Mucosa of descending colon (tissue), 3 donors: ENCODE measurements around the gene U2AF1. TPM values are rescaled to one million over a fixed set of nuclear protein-coding genes. Genes with fewer than 3 reads are reported as not detected.
A peak's percentile ranks its signal among the peaks of the same experiment; 100 is the strongest.
"Not testable (repeated sequence)": the region's sequence is repeated elsewhere in the genome, so short reads cannot be mapped to it uniquely, and the experiment has no call there.

ENCODE experiments used
- ATAC-seq: fragments of 200-7000 bp; cut with Tn5 transposase; one replicate; pipeline ENCODE4 v1.9.1; 2020; ENCODE audit warnings: mild to moderate bottlenecking, moderate library complexity
- DNase-seq, 3 donors: peaks; one replicate each; pipeline ENCODE4 v3.0.0-alpha.2; 2020
- H3K36me3 ChIP-seq: fragments of 200-600 bp; one replicate; pipeline ENCODE4 v1.8.0; 2021; ENCODE audit warnings: low read depth, mild to moderate bottlenecking
- H3K4me1 ChIP-seq: fragments of 200-600 bp; one replicate; pipeline ENCODE4 v1.8.0; 2021; ENCODE audit warnings: low read depth, mild to moderate bottlenecking
- H3K4me3 ChIP-seq: fragments of 200-600 bp; one replicate; pipeline ENCODE4 v1.8.0; 2021; ENCODE audit warnings: mild to moderate bottlenecking
- H3K9me3 ChIP-seq: fragments of 200-600 bp; one replicate; pipeline ENCODE4 v1.8.0; 2021; ENCODE audit warnings: mild to moderate bottlenecking
- intact Hi-C, 2 donors: fragments of 100-400 bp; cut with DNase I in 1 of 2; cut with micrococcal nuclease in 1 of 2; formaldehyde crosslinking; loops; one replicate each; pipeline versions ENCODE4 v1.11.0 to v1.11.1; 2022; cut with DNase I, micrococcal nuclease
- total RNA-seq, 3 donors: library from RNA; stranded (reverse); fragmentation: NEBNext Ultra II Directional in 2 of 3; extraction: Animal tissue kit (Norgen Biotek cat#: 25700) in 2 of 3; gene quantifications; one replicate each; pipeline versions ENCODE4 v1.2.1 to v1.2.4, GENCODE V29; 2021 to 2023
- donor health status: DM: no; HTN: no; CAD: no; lungs with moderate emphysema.
- donor health status: DM: no; HTN: no; CAD: no.
- donor health status: DM: no; HTN: yes; CAD: no.

The U2AF1 gene
- total RNA-seq, 3 donors from 2014 or later, result 10.8 to 38.5 (median 36.4) TPM

DNA sequence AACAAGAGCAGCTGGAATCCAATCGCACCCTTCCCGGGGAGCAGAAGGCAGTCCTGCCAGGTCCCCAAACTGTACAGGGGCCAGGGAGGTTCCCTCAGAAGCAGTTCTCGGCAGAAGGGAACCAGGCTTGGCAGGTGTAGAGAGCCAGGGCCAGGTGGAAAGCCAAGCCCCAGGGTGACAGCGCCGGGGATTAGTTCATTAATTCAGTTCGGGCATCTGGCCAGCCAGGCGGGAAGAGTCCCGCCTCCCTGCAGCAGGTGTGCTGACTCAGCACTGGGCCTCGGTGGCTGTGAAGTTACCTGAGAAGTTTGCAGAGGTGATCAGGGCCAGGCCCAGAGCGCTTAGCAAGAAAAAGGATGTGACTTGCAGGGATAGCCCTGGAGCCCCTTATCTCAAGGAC, 37.7 kb downstream of the U2AF1 start:
- DNase-seq, H3K36me3 ChIP-seq, H3K9me3 ChIP-seq, H3K4me3 ChIP-seq, H3K4me1 ChIP-seq, intact Hi-C loops: not testable (repeated sequence)
- ATAC-seq, result peak; percentile 65

DNA sequence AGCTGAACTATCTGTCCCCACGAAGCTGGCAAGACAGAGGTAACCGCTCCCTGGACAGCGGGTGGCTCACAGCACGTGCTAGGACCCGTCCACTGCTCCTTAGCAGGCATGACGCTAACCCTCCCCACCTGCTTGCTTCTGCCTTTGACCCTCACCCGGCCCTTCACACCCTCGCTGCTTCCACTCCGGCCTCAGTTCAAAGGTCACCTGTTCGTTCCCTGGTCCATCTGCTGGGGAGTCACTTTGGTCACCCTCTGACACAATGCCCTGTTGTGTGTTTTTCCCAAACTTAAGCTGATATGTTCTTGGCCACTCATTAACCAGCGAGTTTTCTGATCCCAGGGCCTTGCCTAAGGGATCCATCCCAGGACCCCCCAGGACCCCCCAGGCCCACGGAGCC, 39.3 kb downstream of the U2AF1 start:
- H3K4me3 ChIP-seq, H3K9me3 ChIP-seq, H3K4me1 ChIP-seq, H3K36me3 ChIP-seq, DNase-seq, ATAC-seq, intact Hi-C loops: not testable (repeated sequence)

GRCh38 chr21:43066690-43067089, 40.7 kb downstream of the U2AF1 start:
- peak in 1 of 3 donors; percentile 32 for DNase-seq
- H3K4me1 ChIP-seq, H3K36me3 ChIP-seq, intact Hi-C loops, ATAC-seq, H3K9me3 ChIP-seq, H3K4me3 ChIP-seq: not testable (repeated sequence)

- H3K36me3 ChIP-seq, H3K4me1 ChIP-seq, H3K9me3 ChIP-seq, intact Hi-C loops, ATAC-seq, H3K4me3 ChIP-seq: not testable (repeated sequence)
- DNase-seq, result peak in 1 of 3 donors; percentile 40
These were observed 41.4 kb downstream of the U2AF1 start for GRCh38 chr21:43065991-43066390.

DNA sequence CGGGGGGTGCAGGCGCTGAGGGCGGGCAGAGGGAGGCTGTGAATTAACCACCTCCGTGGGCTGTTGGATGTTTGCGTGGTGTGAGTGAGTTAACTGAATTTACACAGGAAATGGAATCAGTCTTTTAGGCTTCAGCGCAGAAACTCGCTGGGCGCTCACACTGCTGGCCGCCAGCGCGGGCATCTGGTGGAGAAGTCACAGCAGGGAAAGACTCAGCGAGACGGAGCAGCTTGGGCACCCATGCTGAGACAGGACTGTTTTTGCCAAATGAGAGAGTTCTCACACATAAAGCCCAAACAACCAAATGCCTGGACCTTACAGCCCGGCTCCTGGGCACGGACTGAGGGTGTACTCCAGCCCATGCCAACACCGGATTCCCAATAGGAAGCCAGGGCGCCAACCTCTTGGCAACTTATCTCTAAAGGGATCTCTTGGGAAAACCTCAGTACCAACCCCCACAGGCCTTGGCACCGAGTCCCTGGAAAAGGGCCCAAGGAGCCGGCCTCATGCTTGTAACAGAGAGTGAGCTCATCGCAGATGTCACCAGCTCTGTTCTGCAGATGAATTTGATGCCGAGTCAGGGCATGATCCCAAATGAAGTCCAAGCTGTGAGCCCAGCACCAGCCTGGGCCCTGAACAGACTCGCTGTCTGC, 43.0 kb downstream of the U2AF1 start:
- H3K9me3 ChIP-seq, H3K4me1 ChIP-seq, DNase-seq, H3K36me3 ChIP-seq, intact Hi-C loops, H3K4me3 ChIP-seq, ATAC-seq: not testable (repeated sequence)

- DNase-seq, result peak in 1 of 3 donors; percentile 8
- H3K4me3 ChIP-seq, H3K4me1 ChIP-seq, intact Hi-C loops, H3K9me3 ChIP-seq, H3K36me3 ChIP-seq: not testable (repeated sequence)
- peak; percentile 87 for ATAC-seq
These were observed 44.3 kb downstream of the U2AF1 start for GRCh38 chr21:43062955-43063664.

DNA sequence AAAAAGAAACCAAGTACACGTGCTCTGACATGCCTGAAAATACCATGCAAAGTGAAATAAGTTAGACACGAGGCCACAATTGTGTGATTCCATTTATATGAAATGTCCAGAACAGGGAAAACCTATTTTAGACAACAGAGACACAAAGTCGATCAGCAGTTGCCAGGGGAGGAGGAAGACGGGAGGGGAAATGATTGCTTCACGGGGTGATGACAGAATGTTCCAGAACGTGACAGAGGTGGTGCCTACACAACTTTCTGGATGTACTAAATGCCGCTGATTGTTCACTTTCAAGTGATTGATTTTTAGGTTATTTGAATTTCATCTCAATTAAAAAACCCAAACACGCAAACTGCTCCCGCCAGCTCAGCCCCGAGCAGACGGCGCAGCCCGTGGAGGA, 54.3 kb downstream of the U2AF1 start:
- DNase-seq, H3K36me3 ChIP-seq, ATAC-seq, H3K9me3 ChIP-seq, intact Hi-C loops, H3K4me3 ChIP-seq, H3K4me1 ChIP-seq: not testable (repeated sequence)

GRCh38 chr21:43045876-43046821, 61.2 kb downstream of the U2AF1 start:
- DNase-seq, H3K9me3 ChIP-seq, H3K36me3 ChIP-seq, H3K4me3 ChIP-seq, intact Hi-C loops, H3K4me1 ChIP-seq: not testable (repeated sequence)
- ATAC-seq, result peak; percentile 71

GRCh38 chr21:43045165-43045875, 62.0 kb downstream of the U2AF1 start:
- H3K36me3 ChIP-seq, H3K4me1 ChIP-seq, H3K4me3 ChIP-seq, DNase-seq, H3K9me3 ChIP-seq, intact Hi-C loops: not testable (repeated sequence)
- ATAC-seq, result peak; percentile 72

DNA sequence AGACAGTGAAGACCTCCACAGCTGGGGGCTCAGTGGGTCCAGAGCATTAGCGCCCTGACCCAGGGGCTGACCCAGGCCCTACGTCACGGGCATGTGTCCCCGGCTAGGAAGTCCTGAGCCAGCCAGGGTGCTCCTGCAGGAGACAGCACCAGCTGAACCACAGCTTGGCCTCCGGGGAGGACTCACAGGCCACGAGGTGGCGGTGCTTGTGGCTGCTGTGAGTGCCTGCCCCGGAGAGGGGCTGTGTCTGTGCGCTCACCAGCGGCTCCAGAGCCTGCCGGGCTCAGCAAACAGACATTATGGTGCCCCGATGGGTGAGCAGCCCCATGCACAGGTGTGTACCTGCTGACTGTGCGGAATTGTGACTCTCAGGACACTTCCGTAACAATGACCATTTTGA, 62.8 kb downstream of the U2AF1 start:
- H3K9me3 ChIP-seq, H3K4me1 ChIP-seq, intact Hi-C loops, ATAC-seq, H3K4me3 ChIP-seq, H3K36me3 ChIP-seq, DNase-seq: not testable (repeated sequence)

GRCh38 chr21:43043291-43043690, 64.1 kb downstream of the U2AF1 start:
- intact Hi-C loops, result not testable (repeated sequence)

More at GRCh38 chr21:43043291-43043690, 64.1 kb downstream of the U2AF1 start:
- not testable (repeated sequence) for H3K9me3 ChIP-seq, H3K4me1 ChIP-seq, DNase-seq, H3K36me3 ChIP-seq, H3K4me3 ChIP-seq, ATAC-seq
